ENCODE data around the gene WNT9B. TPM values are rescaled to one million over a fixed set of nuclear protein-coding genes. Genes with fewer than 3 reads are reported as not detected.
A peak's percentile ranks its signal among the peaks of the same experiment; 100 is the strongest.

WNT9B gene
- total RNA-seq, 3 donors from 2014 or later, result 2.0 to 2.4 TPM; not detected in 1

DNA sequence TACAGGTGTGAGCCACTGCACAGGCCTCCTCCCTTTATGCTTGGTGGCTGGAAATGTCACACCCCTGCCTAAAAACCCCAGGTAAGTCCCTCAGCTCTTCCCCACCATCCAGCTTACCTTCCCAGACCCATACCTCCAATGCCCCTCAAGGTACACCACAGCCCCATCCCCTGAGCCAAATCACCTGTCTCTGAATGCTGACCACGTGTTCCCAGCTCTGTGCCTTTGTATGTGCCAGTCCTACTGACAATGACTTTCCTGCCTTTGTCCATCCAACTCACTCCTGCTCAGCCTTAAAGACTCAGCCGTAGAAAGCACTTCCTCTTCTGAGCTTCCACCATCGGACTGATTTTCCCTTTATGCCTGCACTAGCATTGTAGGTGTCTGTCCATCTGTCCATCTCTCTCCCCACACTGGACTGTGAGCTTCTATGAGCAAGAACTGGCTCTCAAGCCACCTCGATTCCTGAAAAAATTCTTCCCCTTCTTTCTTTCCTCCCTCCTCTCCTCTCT, 40.9 kb downstream of the WNT9B start:
- intact Hi-C loops (cut with DNase I; ENCODE audit: low total_unique reads), result no loop called here
- TF ChIP-seq POLR2A (IDR thresholded peaks at IDR 0.05) (no peak), POLR2AphosphoS5 (IDR thresholded peaks at IDR 0.05) (no peak)
- TF ChIP-seq, protein P1, sequence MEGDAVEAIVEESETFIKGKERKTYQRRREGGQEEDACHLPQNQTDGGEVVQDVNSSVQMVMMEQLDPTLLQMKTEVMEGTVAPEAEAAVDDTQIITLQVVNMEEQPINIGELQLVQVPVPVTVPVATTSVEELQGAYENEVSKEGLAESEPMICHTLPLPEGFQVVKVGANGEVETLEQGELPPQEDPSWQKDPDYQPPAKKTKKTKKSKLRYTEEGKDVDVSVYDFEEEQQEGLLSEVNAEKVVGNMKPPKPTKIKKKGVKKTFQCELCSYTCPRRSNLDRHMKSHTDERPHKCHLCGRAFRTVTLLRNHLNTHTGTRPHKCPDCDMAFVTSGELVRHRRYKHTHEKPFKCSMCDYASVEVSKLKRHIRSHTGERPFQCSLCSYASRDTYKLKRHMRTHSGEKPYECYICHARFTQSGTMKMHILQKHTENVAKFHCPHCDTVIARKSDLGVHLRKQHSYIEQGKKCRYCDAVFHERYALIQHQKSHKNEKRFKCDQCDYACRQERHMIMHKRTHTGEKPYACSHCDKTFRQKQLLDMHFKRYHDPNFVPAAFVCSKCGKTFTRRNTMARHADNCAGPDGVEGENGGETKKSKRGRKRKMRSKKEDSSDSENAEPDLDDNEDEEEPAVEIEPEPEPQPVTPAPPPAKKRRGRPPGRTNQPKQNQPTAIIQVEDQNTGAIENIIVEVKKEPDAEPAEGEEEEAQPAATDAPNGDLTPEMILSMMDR (IDR thresholded peaks at IDR 0.05), result no peak
- no peaks in the 10 kb centered on the region for H3K4me1 ChIP-seq
- no peak overlapping the region for H3K4me3 ChIP-seq
- no peaks in the 10 kb centered on the region for H3K9me3 ChIP-seq
- peaks cover 0 to 19% of the 10 kb centered on the region in 2 donors for H3K27me3 ChIP-seq
- no peaks in the 10 kb centered on the region for H3K36me3 ChIP-seq
- DNase-seq (ENCODE audit: low spot score in 2 of 2), result no peak
- no peak overlapping the region for H3K27ac ChIP-seq

DNA sequence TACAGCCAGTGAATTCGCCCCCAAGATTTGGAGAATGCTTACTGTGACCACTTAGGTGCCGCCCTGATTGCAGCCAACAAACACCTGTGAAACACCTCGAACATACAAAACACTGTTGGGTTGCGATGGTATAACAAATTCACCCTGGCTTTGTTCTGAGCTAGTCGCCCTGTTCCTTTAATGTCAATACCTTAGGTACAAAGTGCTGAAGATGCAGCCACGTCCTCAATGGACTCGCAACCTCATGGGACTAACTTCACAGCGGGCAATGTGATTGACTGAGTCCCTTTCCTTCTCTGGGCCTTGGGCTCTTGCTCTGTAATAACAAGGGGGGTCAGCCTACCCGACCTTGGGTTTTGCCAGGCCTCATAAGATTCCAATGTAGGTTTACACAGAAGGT, 42.6 kb downstream of the WNT9B start:
- no peak for DNase-seq (ENCODE audit: low spot score in 2 of 2)
- intact Hi-C loops (cut with DNase I; ENCODE audit: low total_unique reads), result no loop called here
- Histone ChIP-seq H3K27me3 (peaks cover 0 to 19% of the 10 kb centered on the region in 2 donors), H3K4me3 (no peak overlapping the region), H3K9me3 (peaks cover 5 to 6% of the 10 kb centered on the region in 2 donors), H3K4me1 (no peaks in the 10 kb centered on the region), H3K36me3 (no peaks in the 10 kb centered on the region), H3K27ac (no peak overlapping the region)
- no peak for TF ChIP-seq POLR2AphosphoS5 (IDR thresholded peaks at IDR 0.05)
- TF ChIP-seq, protein P1 (IDR thresholded peaks at IDR 0.05), result no peak
- TF ChIP-seq POLR2A (IDR thresholded peaks at IDR 0.05), result no peak

DNA sequence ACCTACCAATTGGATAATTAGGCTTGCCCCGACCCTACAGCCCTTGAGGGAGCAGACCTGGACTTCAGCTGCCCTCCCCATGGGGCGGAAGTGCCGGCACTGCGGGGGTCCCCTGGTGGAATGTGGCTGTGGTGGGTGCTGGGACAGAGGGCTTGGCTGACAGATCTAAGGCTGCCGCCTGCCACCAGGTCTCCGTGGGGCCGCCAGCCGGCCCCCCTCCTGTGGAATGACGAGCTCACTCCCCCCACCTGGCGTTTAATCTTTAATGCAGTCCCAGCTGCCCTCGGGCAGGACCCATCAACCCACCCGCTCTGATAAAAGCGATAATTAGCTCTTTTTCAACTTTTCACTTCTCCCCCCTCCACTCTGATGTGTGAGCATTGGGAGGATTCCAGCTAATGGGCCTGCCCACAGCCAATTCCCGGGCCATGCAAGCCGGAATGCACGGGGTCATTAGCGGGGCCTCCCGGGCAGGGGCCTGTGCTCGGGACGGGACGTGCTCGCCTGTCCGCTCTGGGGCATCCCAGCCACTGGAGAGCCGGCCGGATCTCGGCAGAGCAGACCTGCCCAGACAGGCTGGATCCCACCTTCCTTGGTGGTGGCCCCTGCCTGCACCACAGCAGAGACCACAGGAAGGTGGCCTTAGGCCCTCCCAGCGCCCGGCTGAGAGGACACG, 43.2 kb downstream of the WNT9B start:
- intact Hi-C loops (cut with DNase I; ENCODE audit: low total_unique reads), result no loop called here
- Histone ChIP-seq H3K4me3 (peak overlapping the region in 1 of 3 donors; percentile 7), H3K27ac (no peak overlapping the region), H3K9me3 (peaks cover 6 to 8% of the 10 kb centered on the region in 2 donors), H3K4me1 (no peaks in the 10 kb centered on the region), H3K36me3 (no peaks in the 10 kb centered on the region), H3K27me3 (peaks cover 0 to 19% of the 10 kb centered on the region in 2 donors)
- peak in 1 of 2 donors; percentile 25 for DNase-seq (ENCODE audit: low spot score in 2 of 2)
- TF ChIP-seq POLR2AphosphoS5 (IDR thresholded peaks at IDR 0.05), result no peak
- TF ChIP-seq POLR2A (IDR thresholded peaks at IDR 0.05), result no peak
- TF ChIP-seq, protein P1 (IDR thresholded peaks at IDR 0.05), result no peak

DNA sequence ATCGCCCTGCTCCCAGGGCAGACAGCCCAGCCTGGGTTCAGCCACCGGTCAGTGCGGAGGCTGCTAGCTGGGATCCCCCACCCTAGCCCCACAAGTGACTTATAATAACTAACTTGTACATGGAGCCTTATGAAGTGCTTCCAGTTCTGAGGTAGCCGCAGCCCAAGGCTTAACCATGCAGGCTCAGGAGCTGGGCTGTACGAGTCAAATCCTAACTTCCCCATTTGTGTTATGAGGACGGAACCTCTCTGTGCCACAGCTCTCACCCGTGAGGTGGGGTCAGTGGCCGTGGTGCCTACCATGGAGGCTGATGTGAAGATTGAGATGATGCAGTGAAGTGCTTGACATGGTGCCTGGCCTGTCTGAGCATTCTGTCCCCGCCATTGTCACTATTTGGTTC, 43.8 kb downstream of the WNT9B start:
- peak overlapping the region in 1 of 3 donors; percentile 7 for H3K4me3 ChIP-seq
- no peak for DNase-seq (ENCODE audit: low spot score in 2 of 2)
- H3K9me3 ChIP-seq, result peaks cover 6 to 8% of the 10 kb centered on the region in 2 donors
- no peaks in the 10 kb centered on the region for H3K4me1 ChIP-seq
- TF ChIP-seq, protein P1 (IDR thresholded peaks at IDR 0.05), result no peak
- TF ChIP-seq POLR2AphosphoS5 (IDR thresholded peaks at IDR 0.05) (no peak), POLR2A (IDR thresholded peaks at IDR 0.05) (no peak)
- H3K36me3 ChIP-seq, result no peaks in the 10 kb centered on the region
- peaks cover 0 to 19% of the 10 kb centered on the region in 2 donors for H3K27me3 ChIP-seq
- H3K27ac ChIP-seq, result no peak overlapping the region
- intact Hi-C loops (cut with DNase I; ENCODE audit: low total_unique reads), result no loop called here

DNA sequence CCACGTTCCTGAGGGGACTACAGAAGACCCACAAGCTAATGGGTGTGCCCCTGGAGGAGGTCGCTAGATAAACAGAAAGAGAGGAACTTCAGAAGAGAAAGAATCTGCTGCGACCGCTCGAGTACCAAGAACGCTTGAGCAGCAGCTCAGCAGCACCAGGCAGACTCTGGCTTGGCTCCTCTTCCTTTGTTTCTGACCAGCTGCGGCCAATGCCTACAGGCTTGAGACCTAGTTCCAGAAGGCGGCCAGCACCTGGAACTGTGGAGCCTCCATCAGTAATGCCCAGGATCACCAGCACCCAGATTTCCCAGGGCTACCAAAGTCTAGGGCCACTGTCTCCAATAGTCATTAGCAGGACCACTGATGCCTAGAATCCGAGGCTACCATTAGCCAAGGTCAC, 45.6 kb downstream of the WNT9B start:
- Histone ChIP-seq H3K4me1 (no peaks in the 10 kb centered on the region), H3K36me3 (no peaks in the 10 kb centered on the region), H3K27ac (no peak overlapping the region), H3K9me3 (peaks cover 6 to 8% of the 10 kb centered on the region in 2 donors), H3K27me3 (peaks cover 0 to 15% of the 10 kb centered on the region in 2 donors), H3K4me3 (no peak overlapping the region)
- intact Hi-C loops (cut with DNase I; ENCODE audit: low total_unique reads), result no loop called here
- TF ChIP-seq, protein P1 (IDR thresholded peaks at IDR 0.05), result no peak
- TF ChIP-seq POLR2AphosphoS5 (IDR thresholded peaks at IDR 0.05) (no peak), POLR2A (IDR thresholded peaks at IDR 0.05) (no peak)
- no peak for DNase-seq (ENCODE audit: low spot score in 2 of 2)
